Amygdala (tissue), 56 donors: ENCODE measurements around the gene ZNF423.

Experiments
- DNase-seq, 56 donors: peaks; one replicate each; lab custom pipeline; 2025; lab: John Stamatoyannopoulos, UW

The ZNF423 gene

GRCh38 chr16:49528060-49528865 lies 327.6 kb downstream of the ZNF423 start:
- DNase-seq = no peak

GRCh38 chr16:49527611-49528010 lies 328.3 kb downstream of the ZNF423 start:
- DNase-seq = no peak

GRCh38 chr16:49526860-49527365 lies 329.0 kb downstream of the ZNF423 start:
- no peak for DNase-seq

GRCh38 chr16:49524947-49525315 lies 331.0 kb downstream of the ZNF423 start:
- DNase-seq = peak in 1 of 56 donors; percentile 3

- peak in 1 of 56 donors; percentile 18 for DNase-seq
Measured at GRCh38 chr16:49524216-49524946, 331.5 kb downstream of the ZNF423 start.

GRCh38 chr16:49523435-49524159 lies 332.3 kb downstream of the ZNF423 start:
- no peak for DNase-seq

- no peak for DNase-seq
Measured at GRCh38 chr16:49521734-49522325, 334.1 kb downstream of the ZNF423 start.

GRCh38 chr16:49520492-49521038 lies 335.3 kb downstream of the ZNF423 start:
- DNase-seq = no peak

- DNase-seq = no peak
Measured at GRCh38 chr16:49519741-49520140, 336.2 kb downstream of the ZNF423 start.

GRCh38 chr16:49519008-49519656 lies 336.8 kb downstream of the ZNF423 start:
- peak in 2 of 56 donors; percentile 8 to 14 for DNase-seq

- no peak for DNase-seq
Measured at GRCh38 chr16:49516382-49517036, 339.4 kb downstream of the ZNF423 start.

- no peak for DNase-seq
Measured at GRCh38 chr16:49515861-49516260, 340.1 kb downstream of the ZNF423 start.

GRCh38 chr16:49515016-49515565 lies 340.8 kb downstream of the ZNF423 start:
- DNase-seq = no peak

GRCh38 chr16:49514073-49514980 lies 341.6 kb downstream of the ZNF423 start:
- no peak for DNase-seq

- no peak for DNase-seq
Measured at GRCh38 chr16:49513040-49513439, 342.9 kb downstream of the ZNF423 start.

GRCh38 chr16:49510654-49511305 lies 345.1 kb downstream of the ZNF423 start:
- DNase-seq = peak in 23 of 56 donors; percentile 7 to 61 (median 35)

- no peak for DNase-seq
Measured at GRCh38 chr16:49510141-49510540, 345.8 kb downstream of the ZNF423 start.
